ENCODE measurements around the gene TMEM247. TPM values are rescaled to one million over a fixed set of nuclear protein-coding genes. Genes with fewer than 3 reads are reported as not detected.

Gene TMEM247
- total RNA-seq, 1 donor from 2014 or later: not detected

- H3K27ac Mint-ChIP-seq (ENCODE audit: unreplicated experiment): no peak overlapping the region
- H3K36me3 Mint-ChIP-seq (ENCODE audit: low read depth): no peaks in the 10 kb centered on the region
- no peak for DNase-seq (ENCODE audit: low spot score)
- H3K9me3 Mint-ChIP-seq (ENCODE audit: low read depth): no peaks in the 10 kb centered on the region
- H3K27me3 Mint-ChIP-seq (ENCODE audit: low read depth): no peaks in the 10 kb centered on the region
- TF ChIP-seq CTCF (IDR thresholded peaks at IDR 0.05): no peak
- H3K4me3 Mint-ChIP-seq (ENCODE audit: unreplicated experiment): no peak overlapping the region
- H3K4me1 Mint-ChIP-seq (ENCODE audit: low read depth): peaks cover 15% of the 10 kb centered on the region
Observed at GRCh38 chr2:46461709-46462171, 17.6 kb upstream of the TMEM247 start.

- H3K27ac Mint-ChIP-seq (ENCODE audit: unreplicated experiment): no peak overlapping the region
- no peak overlapping the region for H3K4me3 Mint-ChIP-seq (ENCODE audit: unreplicated experiment)
- H3K4me1 Mint-ChIP-seq (ENCODE audit: low read depth): peaks cover 15% of the 10 kb centered on the region
- H3K9me3 Mint-ChIP-seq (ENCODE audit: low read depth): no peaks in the 10 kb centered on the region
- peaks cover 1% of the 10 kb centered on the region for H3K36me3 Mint-ChIP-seq (ENCODE audit: low read depth)
- H3K27me3 Mint-ChIP-seq (ENCODE audit: low read depth): no peaks in the 10 kb centered on the region
- DNase-seq (ENCODE audit: low spot score): no peak
- no peak for TF ChIP-seq CTCF (IDR thresholded peaks at IDR 0.05)
Observed at GRCh38 chr2:46462936-46463335, 16.4 kb upstream of the TMEM247 start.

DNA sequence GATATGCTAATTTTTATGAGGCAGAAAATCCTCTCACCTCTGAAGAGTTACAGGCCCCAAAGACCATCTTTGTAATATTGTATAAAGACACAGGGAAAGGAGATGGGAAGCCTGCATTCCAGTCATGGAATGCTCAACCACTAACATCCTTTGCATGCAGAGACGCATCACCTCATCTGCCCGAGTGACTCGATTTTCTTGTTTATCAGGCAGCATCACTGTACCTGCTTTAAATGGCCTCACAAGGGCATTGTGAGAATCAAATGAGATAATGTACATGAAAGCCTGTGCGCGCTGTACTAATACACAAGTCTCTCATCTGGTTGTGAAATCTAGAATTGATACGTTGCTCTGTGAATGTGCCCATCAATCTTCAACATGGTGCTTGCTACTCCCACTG lies 10.2 kb upstream of the TMEM247 start:
- H3K27ac Mint-ChIP-seq (ENCODE audit: unreplicated experiment): no peak overlapping the region
- H3K9me3 Mint-ChIP-seq (ENCODE audit: low read depth): peaks cover 5% of the 10 kb centered on the region
- no peak overlapping the region for H3K4me3 Mint-ChIP-seq (ENCODE audit: unreplicated experiment)
- H3K36me3 Mint-ChIP-seq (ENCODE audit: low read depth): peaks cover 1% of the 10 kb centered on the region
- peaks cover 2% of the 10 kb centered on the region for H3K4me1 Mint-ChIP-seq (ENCODE audit: low read depth)
- no peaks in the 10 kb centered on the region for H3K27me3 Mint-ChIP-seq (ENCODE audit: low read depth)
- TF ChIP-seq CTCF (IDR thresholded peaks at IDR 0.05): no peak
- DNase-seq (ENCODE audit: low spot score): no peak

GRCh38 chr2:46469700-46470099 lies 9.7 kb upstream of the TMEM247 start:
- Mint-ChIP-seq H3K27me3 (ENCODE audit: low read depth) (peaks cover 2% of the 10 kb centered on the region), H3K4me3 (ENCODE audit: unreplicated experiment) (no peak overlapping the region), H3K4me1 (ENCODE audit: low read depth) (no peaks in the 10 kb centered on the region), H3K36me3 (ENCODE audit: low read depth) (peaks cover 3% of the 10 kb centered on the region), H3K9me3 (ENCODE audit: low read depth) (peaks cover 5% of the 10 kb centered on the region), H3K27ac (ENCODE audit: unreplicated experiment) (no peak overlapping the region)
- TF ChIP-seq CTCF (IDR thresholded peaks at IDR 0.05): no peak
- no peak for DNase-seq (ENCODE audit: low spot score)

DNA sequence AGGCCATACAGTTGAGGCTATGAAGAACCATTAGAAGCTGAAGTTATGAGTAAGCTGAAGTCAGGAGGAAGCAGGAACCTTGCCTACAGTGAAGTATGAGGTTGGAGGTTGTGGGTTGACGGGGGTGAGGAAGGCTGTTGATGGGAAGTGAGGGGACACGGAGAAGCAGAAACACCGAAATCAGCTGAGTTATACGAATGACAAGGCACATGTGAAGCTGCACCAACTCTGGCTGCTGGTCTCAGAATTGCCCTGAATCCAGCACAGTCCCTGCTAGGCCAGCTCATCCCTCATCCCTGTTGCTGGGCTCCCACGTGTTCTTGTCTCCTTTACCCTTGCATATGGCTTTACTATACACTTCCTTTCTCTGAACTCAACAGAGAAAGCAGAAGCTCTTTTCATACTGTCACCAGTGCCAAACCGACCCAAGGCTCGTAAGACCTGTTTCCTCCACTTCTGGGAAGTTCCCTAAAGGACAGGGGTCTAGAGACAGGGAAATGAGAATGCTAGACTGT lies 9.2 kb upstream of the TMEM247 start:
- no peak overlapping the region for H3K27ac Mint-ChIP-seq (ENCODE audit: unreplicated experiment)
- DNase-seq (ENCODE audit: low spot score): no peak
- H3K9me3 Mint-ChIP-seq (ENCODE audit: low read depth): peaks cover 5% of the 10 kb centered on the region
- H3K4me1 Mint-ChIP-seq (ENCODE audit: low read depth): no peaks in the 10 kb centered on the region
- H3K36me3 Mint-ChIP-seq (ENCODE audit: low read depth): peaks cover 3% of the 10 kb centered on the region
- TF ChIP-seq CTCF (IDR thresholded peaks at IDR 0.05): no peak
- H3K4me3 Mint-ChIP-seq (ENCODE audit: unreplicated experiment): no peak overlapping the region
- peaks cover 7% of the 10 kb centered on the region for H3K27me3 Mint-ChIP-seq (ENCODE audit: low read depth)

All from chondrocyte (in vitro differentiated cells).